Measurements from ENCODE around the gene DGLUCY. TPM values are rescaled to one million over a fixed set of nuclear protein-coding genes. Genes with fewer than 3 reads are reported as not detected.
"Not testable (repeated sequence)": the region's sequence is repeated elsewhere in the genome, so short reads cannot be mapped to it uniquely, and the experiment has no call there.

The DGLUCY gene
- total and polyA plus RNA-seq, 4 donors = 17.9 to 58.1 (median 24.9) TPM

- WGBS = 93% methylated on average over 5 of the region's 5 CpGs
- H3K9me3 ChIP-seq (ENCODE audit: control insufficient read depth in 4 of 4, low read length in 3 of 4); H3K4me1 ChIP-seq (ENCODE audit: control insufficient read depth in 4 of 4, insufficient read depth in 4 of 4, low read length in 3 of 4); DNase-seq (ENCODE audit: low spot score); H3K27ac ChIP-seq (ENCODE audit: low read depth in 1 of 2, low read length in 2 of 2); H3K27me3 ChIP-seq (ENCODE audit: control insufficient read depth in 4 of 4, insufficient read depth in 4 of 4, low read length in 3 of 4); H3K36me3 ChIP-seq (ENCODE audit: control insufficient read depth in 4 of 4, insufficient read depth in 3 of 4, low read depth in 1 of 4, low read length in 3 of 4); H3K4me3 ChIP-seq (ENCODE audit: low read depth in 1 of 3, low read length in 3 of 3); H3K9ac ChIP-seq (ENCODE audit: low read depth in 1 of 2, low read length in 2 of 2): not testable (repeated sequence)
Measured at GRCh38 chr14:91097657-91098056, 16.2 kb upstream of the DGLUCY start.

- 79% methylated on average over 3 of the region's 3 CpGs for WGBS
- H3K27me3 ChIP-seq (ENCODE audit: control insufficient read depth in 4 of 4, insufficient read depth in 4 of 4, low read length in 3 of 4) = no peaks in the 10 kb centered on the region
- no peaks in the 10 kb centered on the region for H3K36me3 ChIP-seq (ENCODE audit: control insufficient read depth in 4 of 4, insufficient read depth in 3 of 4, low read depth in 1 of 4, low read length in 3 of 4)
- TF ChIP-seq CTCF (IDR thresholded peaks at IDR 0.05; ENCODE audit: low read depth, low read length, missing input control) = no peak
- no peak for TF ChIP-seq SP1 (IDR thresholded peaks at IDR 0.05)
- no peak for TF ChIP-seq FOXA2 (IDR thresholded peaks at IDR 0.05)
- H3K27ac ChIP-seq (ENCODE audit: low read depth in 1 of 2, low read length in 2 of 2) = no peak overlapping the region
- H3K4me3 ChIP-seq (ENCODE audit: low read depth in 1 of 3, low read length in 3 of 3) = no peak overlapping the region
- no peaks in the 10 kb centered on the region for H3K9me3 ChIP-seq (ENCODE audit: control insufficient read depth in 4 of 4, low read length in 3 of 4)
- H3K9ac ChIP-seq (ENCODE audit: low read depth in 1 of 2, low read length in 2 of 2) = no peak overlapping the region
- H3K4me1 ChIP-seq (ENCODE audit: control insufficient read depth in 4 of 4, insufficient read depth in 4 of 4, low read length in 3 of 4) = no peaks in the 10 kb centered on the region
- no peak for DNase-seq (ENCODE audit: low spot score)
Measured at GRCh38 chr14:91098591-91098990, 15.3 kb upstream of the DGLUCY start.

- Histone ChIP-seq H3K4me1 (ENCODE audit: control insufficient read depth in 4 of 4, insufficient read depth in 4 of 4, low read length in 3 of 4) (no peaks in the 10 kb centered on the region), H3K4me3 (ENCODE audit: low read depth in 1 of 3, low read length in 3 of 3) (no peak overlapping the region), H3K9me3 (ENCODE audit: control insufficient read depth in 4 of 4, low read length in 3 of 4) (no peaks in the 10 kb centered on the region), H3K27me3 (ENCODE audit: control insufficient read depth in 4 of 4, insufficient read depth in 4 of 4, low read length in 3 of 4) (no peaks in the 10 kb centered on the region), H3K9ac (ENCODE audit: low read depth in 1 of 2, low read length in 2 of 2) (no peak overlapping the region), H3K36me3 (ENCODE audit: control insufficient read depth in 4 of 4, insufficient read depth in 3 of 4, low read depth in 1 of 4, low read length in 3 of 4) (no peaks in the 10 kb centered on the region), H3K27ac (ENCODE audit: low read depth in 1 of 2, low read length in 2 of 2) (no peak overlapping the region)
- WGBS = 83% methylated on average over 5 of the region's 5 CpGs
- DNase-seq (ENCODE audit: low spot score) = no peak
- no peak for TF ChIP-seq RXRA (IDR thresholded peaks at IDR 0.05)
- no peak for TF ChIP-seq YY1 (IDR thresholded peaks at IDR 0.05)
- no peak for TF ChIP-seq JUND (IDR thresholded peaks at IDR 0.05)
- no peak for TF ChIP-seq FOXA1 (IDR thresholded peaks at IDR 0.05)
- TF ChIP-seq TAF1 (conservative IDR thresholded peaks at IDR 0.05) = no peak
- no peak for TF ChIP-seq SP1 (IDR thresholded peaks at IDR 0.05)
- TF ChIP-seq GABPA (IDR thresholded peaks at IDR 0.05 in 1 of 2, conservative IDR thresholded peaks at IDR 0.05 in 1 of 2) = no peak
- no peak for TF ChIP-seq ATF3 (IDR thresholded peaks at IDR 0.05)
Measured at GRCh38 chr14:91100102-91100501, 13.8 kb upstream of the DGLUCY start.

- no peaks in the 10 kb centered on the region for H3K36me3 ChIP-seq (ENCODE audit: control insufficient read depth in 4 of 4, insufficient read depth in 3 of 4, low read depth in 1 of 4, low read length in 3 of 4)
- H3K9me3 ChIP-seq (ENCODE audit: control insufficient read depth in 4 of 4, low read length in 3 of 4) = no peaks in the 10 kb centered on the region
- DNase-seq (ENCODE audit: low spot score) = no peak
- H3K4me1 ChIP-seq (ENCODE audit: control insufficient read depth in 4 of 4, insufficient read depth in 4 of 4, low read length in 3 of 4) = no peaks in the 10 kb centered on the region
- TF ChIP-seq FOXA2 (IDR thresholded peaks at IDR 0.05) (no peak), HNF4G (IDR thresholded peaks at IDR 0.05) (no peak), CTCF (IDR thresholded peaks at IDR 0.05; ENCODE audit: low read depth, low read length, missing input control) (no peak), RXRA (IDR thresholded peaks at IDR 0.05) (no peak), REST (IDR thresholded peaks at IDR 0.05) (no peak), ATF3 (IDR thresholded peaks at IDR 0.05) (no peak), YY1 (IDR thresholded peaks at IDR 0.05) (no peak)
- no peak overlapping the region for H3K27ac ChIP-seq (ENCODE audit: low read depth in 1 of 2, low read length in 2 of 2)
- no peak overlapping the region for H3K4me3 ChIP-seq (ENCODE audit: low read depth in 1 of 3, low read length in 3 of 3)
- 79% methylated on average over 8 of the region's 8 CpGs for WGBS
- H3K27me3 ChIP-seq (ENCODE audit: control insufficient read depth in 4 of 4, insufficient read depth in 4 of 4, low read length in 3 of 4) = no peaks in the 10 kb centered on the region
- no peak overlapping the region for H3K9ac ChIP-seq (ENCODE audit: low read depth in 1 of 2, low read length in 2 of 2)
Measured at GRCh38 chr14:91103116-91103515, 10.8 kb upstream of the DGLUCY start.

Measured in liver (tissue), 9 donors.